ENCODE results near the gene TARP.

DNA sequence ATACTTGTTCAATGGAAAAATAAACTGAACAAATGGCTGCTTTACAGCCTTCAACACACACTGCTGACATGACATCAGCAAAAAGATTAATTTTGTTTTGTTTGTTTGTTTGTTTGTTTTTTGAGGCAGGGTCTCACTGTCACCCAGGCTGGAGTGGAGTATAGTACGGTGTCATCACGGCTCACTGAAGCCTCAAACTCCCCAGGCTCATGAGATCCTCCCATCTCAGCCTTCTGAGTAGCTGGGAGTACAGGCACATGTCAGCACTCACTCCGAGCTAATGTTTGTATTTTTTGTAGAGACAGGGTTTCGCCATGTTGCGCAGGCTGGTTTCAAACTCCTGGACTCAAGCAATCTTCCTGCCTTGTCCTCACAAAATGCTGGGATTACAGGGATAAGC is 10.9 kb downstream of the TARP start:
- TF ChIP-seq, protein P1, sequence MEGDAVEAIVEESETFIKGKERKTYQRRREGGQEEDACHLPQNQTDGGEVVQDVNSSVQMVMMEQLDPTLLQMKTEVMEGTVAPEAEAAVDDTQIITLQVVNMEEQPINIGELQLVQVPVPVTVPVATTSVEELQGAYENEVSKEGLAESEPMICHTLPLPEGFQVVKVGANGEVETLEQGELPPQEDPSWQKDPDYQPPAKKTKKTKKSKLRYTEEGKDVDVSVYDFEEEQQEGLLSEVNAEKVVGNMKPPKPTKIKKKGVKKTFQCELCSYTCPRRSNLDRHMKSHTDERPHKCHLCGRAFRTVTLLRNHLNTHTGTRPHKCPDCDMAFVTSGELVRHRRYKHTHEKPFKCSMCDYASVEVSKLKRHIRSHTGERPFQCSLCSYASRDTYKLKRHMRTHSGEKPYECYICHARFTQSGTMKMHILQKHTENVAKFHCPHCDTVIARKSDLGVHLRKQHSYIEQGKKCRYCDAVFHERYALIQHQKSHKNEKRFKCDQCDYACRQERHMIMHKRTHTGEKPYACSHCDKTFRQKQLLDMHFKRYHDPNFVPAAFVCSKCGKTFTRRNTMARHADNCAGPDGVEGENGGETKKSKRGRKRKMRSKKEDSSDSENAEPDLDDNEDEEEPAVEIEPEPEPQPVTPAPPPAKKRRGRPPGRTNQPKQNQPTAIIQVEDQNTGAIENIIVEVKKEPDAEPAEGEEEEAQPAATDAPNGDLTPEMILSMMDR (IDR thresholded peaks at IDR 0.05; ENCODE audit: low read depth, low read length): no peak
- TF ChIP-seq EZH2phosphoT487 (IDR thresholded peaks at IDR 0.05; ENCODE audit: low read depth): no peak

Data from OCI-LY3 (cell line).